HepG2 (cell line): ENCODE measurements around the gene WFDC9.

Experiments
- MYC ChIP-seq: sonication (generic); formaldehyde crosslinking; IDR thresholded peaks from 2 replicates; pipeline ENCODE4 v1.9.0; 2021; ENCODE audit warnings: missing genetic modification reagents, borderline replicate concordance
- POLR2A ChIP-seq, 2 experiments: IDR thresholded peaks; 2 replicates each; pipeline ENCODE4 v1.6.1; 2011; ENCODE audit warnings: low read depth in 2 of 2, low read length in 2 of 2, mild to moderate bottlenecking in 1 of 2, moderate library complexity in 1 of 2; ENCODE audit not compliant: insufficient read depth in 1 of 2
- SP5 ChIP-seq: IDR thresholded peaks from 2 replicates; pipeline ENCODE4 v1.6.1; 2016; ENCODE audit warnings: low read depth, borderline replicate concordance
- TAF1 ChIP-seq: sonication (generic); formaldehyde crosslinking; IDR thresholded peaks from 2 replicates; pipeline ENCODE4 v1.4.0; 2020; ENCODE audit warnings: missing genetic modification reagents
- ZNF747 ChIP-seq: sonication (generic); formaldehyde crosslinking; IDR thresholded peaks from 2 replicates; pipeline ENCODE4 v1.8.1; 2023; ENCODE audit warnings: missing genetic modification reagents, mild to moderate bottlenecking, borderline replicate concordance
- TF ChIP-seq, protein P1 (sequence below): sonication (generic); formaldehyde crosslinking; IDR thresholded peaks from 2 replicates; pipeline ENCODE4 v1.4.0; 2020; ENCODE audit warnings: missing genetic modification reagents
- TF ChIP-seq, protein P2 (sequence below): sonication (generic); formaldehyde crosslinking; IDR thresholded peaks from 2 replicates; pipeline ENCODE4 v1.5.0; 2020; ENCODE audit warnings: mild to moderate bottlenecking, missing genetic modification reagents, moderate library complexity
- TF ChIP-seq, protein P3 (sequence below): IDR thresholded peaks from 2 replicates; pipeline ENCODE4 v1.6.1; 2016; ENCODE audit warnings: missing compliant biosample characterization, missing genetic modification reagents, borderline replicate concordance
- TF ChIP-seq, protein P4 (sequence below): sonication (generic); formaldehyde crosslinking; IDR thresholded peaks from 2 replicates; pipeline ENCODE4 v1.8.0; 2022; ENCODE audit warnings: mild to moderate bottlenecking, missing genetic modification reagents, borderline replicate concordance

DNA sequence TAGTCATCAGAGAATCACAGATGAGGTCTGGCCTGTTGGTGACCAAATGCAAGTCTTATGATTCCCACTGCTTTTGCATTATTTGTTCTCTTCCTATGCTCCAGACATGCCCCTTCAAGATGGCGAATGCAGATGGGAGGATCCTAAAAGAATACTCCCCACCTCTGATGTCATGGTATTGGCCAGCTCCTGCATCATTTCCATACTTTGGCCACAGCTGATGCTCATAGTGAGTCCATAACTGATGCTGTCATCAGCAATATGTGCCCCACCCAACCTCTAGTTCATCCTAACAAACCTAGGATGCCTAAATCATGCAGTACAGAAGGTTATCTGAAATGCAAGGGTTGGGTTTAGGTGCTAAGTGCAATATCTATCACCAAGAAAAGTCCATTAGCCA lies 5.4 kb upstream of the WFDC9 start:
- TF ChIP-seq SP5 (CRISPR knock-in tag) (no peak), POLR2A (IDR thresholded peaks at IDR 0.05; ENCODE audit: insufficient read depth in 1 of 2, low read depth in 2 of 2, low read length in 2 of 2) (no peak), MYC (no peak), TAF1 (no peak), ZNF747 (CRISPR knock-in tag) (no peak)
- TF ChIP-seq, protein P1, sequence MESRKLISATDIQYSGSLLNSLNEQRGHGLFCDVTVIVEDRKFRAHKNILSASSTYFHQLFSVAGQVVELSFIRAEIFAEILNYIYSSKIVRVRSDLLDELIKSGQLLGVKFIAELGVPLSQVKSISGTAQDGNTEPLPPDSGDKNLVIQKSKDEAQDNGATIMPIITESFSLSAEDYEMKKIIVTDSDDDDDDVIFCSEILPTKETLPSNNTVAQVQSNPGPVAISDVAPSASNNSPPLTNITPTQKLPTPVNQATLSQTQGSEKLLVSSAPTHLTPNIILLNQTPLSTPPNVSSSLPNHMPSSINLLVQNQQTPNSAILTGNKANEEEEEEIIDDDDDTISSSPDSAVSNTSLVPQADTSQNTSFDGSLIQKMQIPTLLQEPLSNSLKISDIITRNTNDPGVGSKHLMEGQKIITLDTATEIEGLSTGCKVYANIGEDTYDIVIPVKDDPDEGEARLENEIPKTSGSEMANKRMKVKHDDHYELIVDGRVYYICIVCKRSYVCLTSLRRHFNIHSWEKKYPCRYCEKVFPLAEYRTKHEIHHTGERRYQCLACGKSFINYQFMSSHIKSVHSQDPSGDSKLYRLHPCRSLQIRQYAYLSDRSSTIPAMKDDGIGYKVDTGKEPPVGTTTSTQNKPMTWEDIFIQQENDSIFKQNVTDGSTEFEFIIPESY (CRISPR knock-in tag): no peak
- TF ChIP-seq, protein P2, sequence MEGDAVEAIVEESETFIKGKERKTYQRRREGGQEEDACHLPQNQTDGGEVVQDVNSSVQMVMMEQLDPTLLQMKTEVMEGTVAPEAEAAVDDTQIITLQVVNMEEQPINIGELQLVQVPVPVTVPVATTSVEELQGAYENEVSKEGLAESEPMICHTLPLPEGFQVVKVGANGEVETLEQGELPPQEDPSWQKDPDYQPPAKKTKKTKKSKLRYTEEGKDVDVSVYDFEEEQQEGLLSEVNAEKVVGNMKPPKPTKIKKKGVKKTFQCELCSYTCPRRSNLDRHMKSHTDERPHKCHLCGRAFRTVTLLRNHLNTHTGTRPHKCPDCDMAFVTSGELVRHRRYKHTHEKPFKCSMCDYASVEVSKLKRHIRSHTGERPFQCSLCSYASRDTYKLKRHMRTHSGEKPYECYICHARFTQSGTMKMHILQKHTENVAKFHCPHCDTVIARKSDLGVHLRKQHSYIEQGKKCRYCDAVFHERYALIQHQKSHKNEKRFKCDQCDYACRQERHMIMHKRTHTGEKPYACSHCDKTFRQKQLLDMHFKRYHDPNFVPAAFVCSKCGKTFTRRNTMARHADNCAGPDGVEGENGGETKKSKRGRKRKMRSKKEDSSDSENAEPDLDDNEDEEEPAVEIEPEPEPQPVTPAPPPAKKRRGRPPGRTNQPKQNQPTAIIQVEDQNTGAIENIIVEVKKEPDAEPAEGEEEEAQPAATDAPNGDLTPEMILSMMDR (CRISPR knock-in tag): no peak
- TF ChIP-seq, protein P3, sequence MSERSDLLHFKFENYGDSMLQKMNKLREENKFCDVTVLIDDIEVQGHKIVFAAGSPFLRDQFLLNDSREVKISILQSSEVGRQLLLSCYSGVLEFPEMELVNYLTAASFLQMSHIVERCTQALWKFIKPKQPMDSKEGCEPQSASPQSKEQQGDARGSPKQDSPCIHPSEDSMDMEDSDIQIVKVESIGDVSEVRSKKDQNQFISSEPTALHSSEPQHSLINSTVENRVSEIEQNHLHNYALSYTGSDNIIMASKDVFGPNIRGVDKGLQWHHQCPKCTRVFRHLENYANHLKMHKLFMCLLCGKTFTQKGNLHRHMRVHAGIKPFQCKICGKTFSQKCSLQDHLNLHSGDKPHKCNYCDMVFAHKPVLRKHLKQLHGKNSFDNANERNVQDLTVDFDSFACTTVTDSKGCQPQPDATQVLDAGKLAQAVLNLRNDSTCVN (CRISPR knock-in tag): no peak
- TF ChIP-seq, protein P4, sequence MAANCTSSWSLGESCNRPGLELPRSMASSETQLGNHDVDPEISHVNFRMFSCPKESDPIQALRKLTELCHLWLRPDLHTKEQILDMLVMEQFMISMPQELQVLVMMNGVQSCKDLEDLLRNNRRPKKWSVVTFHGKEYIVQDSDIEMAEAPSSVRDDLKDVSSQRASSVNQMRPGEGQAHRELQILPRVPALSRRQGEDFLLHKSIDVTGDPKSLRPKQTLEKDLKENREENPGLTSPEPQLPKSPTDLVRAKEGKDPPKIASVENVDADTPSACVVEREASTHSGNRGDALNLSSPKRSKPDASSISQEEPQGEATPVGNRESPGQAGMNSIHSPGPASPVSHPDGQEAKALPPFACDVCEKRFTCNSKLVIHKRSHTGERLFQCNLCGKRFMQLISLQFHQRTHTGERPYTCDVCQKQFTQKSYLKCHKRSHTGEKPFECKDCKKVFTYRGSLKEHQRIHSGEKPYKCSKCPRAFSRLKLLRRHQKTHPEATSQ (CRISPR knock-in tag): no peak
